ENCODE results near the gene SDK2. TPM values are rescaled to one million over a fixed set of nuclear protein-coding genes. Genes with fewer than 3 reads are reported as not detected.
A peak's percentile ranks its signal among the peaks of the same experiment; 100 is the strongest.
"Not testable (repeated sequence)": the region's sequence is repeated elsewhere in the genome, so short reads cannot be mapped to it uniquely, and the experiment has no call there.

Gene SDK2
- total RNA-seq, 2 donors from 2014 or later, result 0.26 to 0.33 TPM

DNA sequence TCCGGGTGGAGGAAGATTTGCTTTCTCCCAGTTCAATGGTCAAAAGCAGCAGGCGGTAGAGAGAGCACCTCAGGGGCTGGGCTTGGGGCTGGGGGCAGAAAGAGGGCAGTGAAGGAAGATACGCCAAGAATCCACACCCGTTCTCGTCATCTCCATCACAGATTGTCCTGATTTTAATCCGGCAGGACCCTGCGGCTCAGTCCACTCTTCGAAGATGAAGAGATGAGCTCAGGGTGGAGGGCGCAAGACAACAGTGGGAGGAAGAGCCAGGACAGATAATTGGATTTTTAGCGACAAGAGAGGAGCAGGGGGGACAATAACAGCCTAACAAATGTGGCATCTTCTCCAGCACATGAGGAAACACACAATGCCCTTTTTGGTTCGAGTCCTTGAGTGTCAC, 165.9 kb downstream of the SDK2 start:
- ATAC-seq (no peak), DNase-seq (no peak)
- no peak overlapping the region for H3K4me3 ChIP-seq
- no peaks in the 10 kb centered on the region for H3K9me3 ChIP-seq
- H3K27ac ChIP-seq, result no peak overlapping the region
- WGBS, 2 donors, result 44 to 51% methylated on average over 11 of the region's 11 CpGs
- H3K36me3 ChIP-seq (replicated peaks in 1 of 2; ENCODE audit: insufficient read depth in 1 of 2, low read depth in 2 of 2), result no peaks in the 10 kb centered on the region
- TF ChIP-seq, protein P1, sequence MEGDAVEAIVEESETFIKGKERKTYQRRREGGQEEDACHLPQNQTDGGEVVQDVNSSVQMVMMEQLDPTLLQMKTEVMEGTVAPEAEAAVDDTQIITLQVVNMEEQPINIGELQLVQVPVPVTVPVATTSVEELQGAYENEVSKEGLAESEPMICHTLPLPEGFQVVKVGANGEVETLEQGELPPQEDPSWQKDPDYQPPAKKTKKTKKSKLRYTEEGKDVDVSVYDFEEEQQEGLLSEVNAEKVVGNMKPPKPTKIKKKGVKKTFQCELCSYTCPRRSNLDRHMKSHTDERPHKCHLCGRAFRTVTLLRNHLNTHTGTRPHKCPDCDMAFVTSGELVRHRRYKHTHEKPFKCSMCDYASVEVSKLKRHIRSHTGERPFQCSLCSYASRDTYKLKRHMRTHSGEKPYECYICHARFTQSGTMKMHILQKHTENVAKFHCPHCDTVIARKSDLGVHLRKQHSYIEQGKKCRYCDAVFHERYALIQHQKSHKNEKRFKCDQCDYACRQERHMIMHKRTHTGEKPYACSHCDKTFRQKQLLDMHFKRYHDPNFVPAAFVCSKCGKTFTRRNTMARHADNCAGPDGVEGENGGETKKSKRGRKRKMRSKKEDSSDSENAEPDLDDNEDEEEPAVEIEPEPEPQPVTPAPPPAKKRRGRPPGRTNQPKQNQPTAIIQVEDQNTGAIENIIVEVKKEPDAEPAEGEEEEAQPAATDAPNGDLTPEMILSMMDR (IDR thresholded peaks at IDR 0.05), result no peak
- TF ChIP-seq POLR2A (IDR thresholded peaks at IDR 0.05), result no peak
- H3K27me3 ChIP-seq, result peaks cover 0 to 8% of the 10 kb centered on the region in 2 donors
- H3K4me1 ChIP-seq, result peaks cover 7% of the 10 kb centered on the region
- intact Hi-C loops (cut with DNase I), result no loop called here

DNA sequence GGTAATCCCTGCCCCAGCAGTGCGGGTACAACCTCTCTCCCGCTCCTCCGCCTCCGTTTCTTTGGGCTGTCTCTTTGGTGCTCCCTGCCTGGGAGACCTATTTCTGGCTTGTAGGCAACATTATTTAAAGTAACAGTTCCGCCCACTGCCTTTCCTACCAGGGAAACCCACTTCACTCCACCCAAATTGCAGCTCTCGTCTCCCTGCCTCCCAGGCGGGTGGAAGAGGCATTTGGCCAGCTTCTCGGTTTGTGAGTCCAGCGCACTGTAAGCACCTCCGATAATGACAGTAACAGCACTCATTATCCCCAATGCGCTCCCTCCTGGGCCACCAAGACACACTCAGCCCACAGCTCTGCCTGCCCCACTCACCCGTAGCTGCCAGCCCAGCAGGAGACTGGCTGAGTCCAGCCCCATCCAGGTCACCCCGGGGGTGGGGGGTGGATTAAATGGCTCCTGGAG, 167.3 kb downstream of the SDK2 start:
- ATAC-seq (no peak), DNase-seq (no peak)
- H3K9me3 ChIP-seq, result no peaks in the 10 kb centered on the region
- peaks cover 7% of the 10 kb centered on the region for H3K4me1 ChIP-seq
- no peaks in the 10 kb centered on the region for H3K36me3 ChIP-seq (replicated peaks in 1 of 2; ENCODE audit: insufficient read depth in 1 of 2, low read depth in 2 of 2)
- intact Hi-C loops (cut with DNase I), result no loop called here
- 39 to 42% methylated on average over 13 of the region's 13 CpGs for WGBS, 2 donors
- H3K27ac ChIP-seq, result no peak overlapping the region
- peaks cover 0 to 8% of the 10 kb centered on the region in 2 donors for H3K27me3 ChIP-seq
- TF ChIP-seq POLR2A (IDR thresholded peaks at IDR 0.05), result no peak
- TF ChIP-seq, protein P1 (IDR thresholded peaks at IDR 0.05), result no peak
- H3K4me3 ChIP-seq, result no peak overlapping the region

DNA sequence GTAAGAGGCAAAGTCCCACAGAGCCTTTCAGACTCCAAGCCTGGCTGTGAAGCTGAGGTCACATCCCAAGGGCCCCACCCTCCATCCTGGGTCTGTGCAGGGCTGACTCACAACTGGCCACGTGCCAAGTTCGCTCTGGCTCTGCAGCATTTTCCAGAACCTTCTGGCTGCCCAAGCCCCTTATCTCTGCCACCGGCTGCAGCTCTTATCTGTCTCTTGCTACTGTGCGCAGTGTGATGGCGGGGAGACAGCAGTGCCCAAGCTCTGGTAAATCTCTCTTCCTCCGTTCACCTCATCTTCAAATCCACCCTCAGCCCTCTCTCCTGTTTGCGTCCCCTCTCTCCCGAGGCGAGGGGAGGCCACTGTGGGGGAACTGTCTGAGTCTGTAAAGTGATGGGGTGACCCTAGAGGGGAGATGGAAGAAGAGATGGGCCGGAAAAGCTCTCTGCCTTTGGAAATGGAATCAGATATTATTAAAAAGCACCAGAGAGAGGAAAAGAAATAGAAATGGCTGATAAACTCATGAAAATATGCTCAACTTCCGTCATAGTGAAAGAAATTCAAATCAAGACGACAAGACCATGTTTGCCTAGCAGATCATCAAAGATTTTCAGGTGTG, 169.8 kb downstream of the SDK2 start:
- DNase-seq (peak; percentile 66 to 80 (median 69)), ATAC-seq (peak; percentile 69)
- peaks cover 0 to 8% of the 10 kb centered on the region in 2 donors for H3K27me3 ChIP-seq
- H3K4me1 ChIP-seq, result peaks cover 7% of the 10 kb centered on the region
- no peaks in the 10 kb centered on the region for H3K36me3 ChIP-seq (replicated peaks in 1 of 2; ENCODE audit: insufficient read depth in 1 of 2, low read depth in 2 of 2)
- 22% methylated on average over 12 of the region's 12 CpGs for WGBS, 2 donors
- no peaks in the 10 kb centered on the region for H3K9me3 ChIP-seq
- no peak for TF ChIP-seq POLR2A (IDR thresholded peaks at IDR 0.05)
- TF ChIP-seq, protein P1 (IDR thresholded peaks at IDR 0.05), result no peak
- no peak overlapping the region for H3K27ac ChIP-seq
- intact Hi-C loops (cut with DNase I), result no loop called here
- no peak overlapping the region for H3K4me3 ChIP-seq

DNA sequence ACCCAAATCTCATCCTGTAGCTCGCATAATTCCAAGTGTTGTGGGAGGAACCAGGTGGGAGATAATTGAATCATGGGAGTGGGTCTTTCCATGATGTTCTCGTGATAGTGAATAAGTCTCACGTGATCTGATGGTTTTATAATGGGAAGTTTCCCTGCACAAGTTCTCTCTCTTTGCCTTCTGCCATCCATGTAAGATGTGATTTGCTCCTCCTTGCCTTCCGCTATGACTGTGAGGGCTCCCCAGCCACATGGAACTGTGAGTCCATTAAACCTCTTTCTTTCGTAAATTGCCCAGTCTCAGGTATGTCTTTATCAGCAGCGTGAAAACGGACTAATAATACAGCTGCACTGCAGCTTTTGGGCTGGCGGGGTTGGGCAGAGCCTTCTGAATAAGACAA, 171.5 kb downstream of the SDK2 start:
- H3K27ac ChIP-seq; DNase-seq; intact Hi-C loops (cut with DNase I); H3K4me1 ChIP-seq; ATAC-seq; H3K4me3 ChIP-seq; H3K27me3 ChIP-seq; H3K36me3 ChIP-seq (replicated peaks in 1 of 2; ENCODE audit: insufficient read depth in 1 of 2, low read depth in 2 of 2); H3K9me3 ChIP-seq: not testable (repeated sequence)
- WGBS, 2 donors, result 77 to 96% methylated on average over 6 to 8 of the region's 8 CpGs

DNA sequence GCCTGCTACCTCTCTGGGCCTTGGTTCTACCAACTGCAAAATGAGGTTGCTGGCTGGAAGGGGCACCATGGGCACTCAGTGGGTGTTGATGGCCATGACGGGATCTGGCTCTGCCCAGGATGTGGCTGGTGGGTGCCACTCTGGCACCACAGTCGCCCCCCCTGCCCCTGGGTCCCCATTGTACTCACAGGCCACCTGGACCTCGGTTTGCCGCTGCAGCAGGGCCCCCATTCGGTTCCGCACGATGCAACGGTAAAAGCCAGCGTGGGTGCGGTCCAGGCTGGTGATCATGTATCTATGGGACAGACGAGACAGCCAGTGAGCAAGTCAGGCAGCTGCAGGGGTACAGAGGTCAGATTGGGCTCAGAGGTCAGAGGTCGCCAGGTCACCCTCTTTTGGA, 172.3 kb downstream of the SDK2 start:
- Histone ChIP-seq H3K9me3 (no peaks in the 10 kb centered on the region), H3K27ac (no peak overlapping the region), H3K36me3 (replicated peaks in 1 of 2; ENCODE audit: insufficient read depth in 1 of 2, low read depth in 2 of 2) (no peaks in the 10 kb centered on the region), H3K4me1 (peaks cover 7% of the 10 kb centered on the region), H3K27me3 (peaks cover 0 to 7% of the 10 kb centered on the region in 2 donors), H3K4me3 (no peak overlapping the region)
- DNase-seq (no peak), ATAC-seq (no peak)
- TF ChIP-seq, protein P1 (IDR thresholded peaks at IDR 0.05), result no peak
- no peak for TF ChIP-seq POLR2A (IDR thresholded peaks at IDR 0.05)
- WGBS, 2 donors, result 83 to 90% methylated on average over 1 to 11 of the region's 12 CpGs
- intact Hi-C loops (cut with DNase I), result no loop called here
